NT2/D1 (cell line): ENCODE data around the gene ERICH6.

Source experiments
- SUZ12 ChIP-seq: IDR thresholded peaks from 2 replicates; pipeline ENCODE4 v1.6.1; 2011; ENCODE audit not compliant: insufficient read length, insufficient read depth; ENCODE audit errors: extremely low read depth
- YY1 ChIP-seq: IDR thresholded peaks from 2 replicates; pipeline ENCODE4 v1.6.1; 2011; ENCODE audit not compliant: insufficient read length, insufficient read depth
- ZNF274 ChIP-seq: IDR thresholded peaks from 2 replicates; pipeline ENCODE4 v1.6.1; 2011; ENCODE audit warnings: mild to moderate bottlenecking, low read depth, low read length

GRCh38 chr3:150747886-150748683, 44.4 kb upstream of the ERICH6 start:
- TF ChIP-seq SUZ12: no peak
- no peak for TF ChIP-seq ZNF274
- TF ChIP-seq YY1: no peak
